Astrocyte of the cerebellum (primary cell): ENCODE results near the gene BMP10.

ENCODE experiments used
- DNase-seq: peaks from one replicate; pipeline ENCODE4 v3.0.0-alpha.2; 2011; ENCODE audit warnings: low read depth
- H3K4me3 ChIP-seq: 2 replicates; pipeline ENCODE4 v1.5.1; 2011; ENCODE audit warnings: mild to moderate bottlenecking, low read depth, low read length, moderate library complexity
- in situ Hi-C: cut with HindIII; loops from 2 replicates; pipeline ENCODE4 v1.10.0; 2017; ENCODE audit warnings: low sequenced_read_pairs
- TF ChIP-seq, protein P1 (sequence below): IDR thresholded peaks from 2 replicates; pipeline ENCODE4 v1.5.1; 2012; ENCODE audit warnings: low read length, low read depth, moderate library complexity, mild to moderate bottlenecking; ENCODE audit errors: missing control alignments

Gene BMP10

DNA sequence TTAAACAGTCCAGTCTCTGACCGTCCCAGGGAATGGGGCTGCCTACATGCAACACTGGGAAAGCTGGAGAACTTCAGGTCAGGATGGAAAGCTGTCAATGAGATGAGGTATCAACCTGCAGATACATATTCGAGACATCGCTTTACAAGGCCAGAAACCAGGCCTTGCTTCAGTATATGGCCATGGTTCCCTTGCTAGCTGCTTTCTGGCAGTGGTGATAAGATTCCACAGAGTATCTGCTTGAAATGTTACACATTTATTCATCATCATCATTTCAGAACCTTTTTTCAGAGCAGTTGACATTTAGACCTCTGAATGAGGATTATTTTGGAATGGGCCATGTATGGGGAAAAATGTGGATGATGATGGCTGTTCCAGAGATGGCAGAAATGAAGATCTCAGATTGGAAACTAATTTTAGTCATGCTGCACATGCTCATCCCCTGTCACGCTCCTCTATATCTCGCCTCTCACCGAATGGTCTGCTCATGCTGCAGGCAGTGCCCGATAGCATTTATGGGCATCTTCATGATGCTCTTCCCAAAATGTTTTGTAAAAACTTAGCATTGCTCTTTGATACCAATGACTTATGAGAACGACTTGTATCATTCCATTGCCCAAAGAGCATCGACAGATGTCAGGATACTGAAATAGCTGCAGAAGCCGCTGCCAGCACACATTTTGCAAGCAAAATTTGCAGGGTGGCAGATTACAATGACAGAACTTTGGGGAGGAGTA lies 14.0 kb upstream of the BMP10 start:
- no peak overlapping the region for H3K4me3 ChIP-seq
- TF ChIP-seq, protein P1, sequence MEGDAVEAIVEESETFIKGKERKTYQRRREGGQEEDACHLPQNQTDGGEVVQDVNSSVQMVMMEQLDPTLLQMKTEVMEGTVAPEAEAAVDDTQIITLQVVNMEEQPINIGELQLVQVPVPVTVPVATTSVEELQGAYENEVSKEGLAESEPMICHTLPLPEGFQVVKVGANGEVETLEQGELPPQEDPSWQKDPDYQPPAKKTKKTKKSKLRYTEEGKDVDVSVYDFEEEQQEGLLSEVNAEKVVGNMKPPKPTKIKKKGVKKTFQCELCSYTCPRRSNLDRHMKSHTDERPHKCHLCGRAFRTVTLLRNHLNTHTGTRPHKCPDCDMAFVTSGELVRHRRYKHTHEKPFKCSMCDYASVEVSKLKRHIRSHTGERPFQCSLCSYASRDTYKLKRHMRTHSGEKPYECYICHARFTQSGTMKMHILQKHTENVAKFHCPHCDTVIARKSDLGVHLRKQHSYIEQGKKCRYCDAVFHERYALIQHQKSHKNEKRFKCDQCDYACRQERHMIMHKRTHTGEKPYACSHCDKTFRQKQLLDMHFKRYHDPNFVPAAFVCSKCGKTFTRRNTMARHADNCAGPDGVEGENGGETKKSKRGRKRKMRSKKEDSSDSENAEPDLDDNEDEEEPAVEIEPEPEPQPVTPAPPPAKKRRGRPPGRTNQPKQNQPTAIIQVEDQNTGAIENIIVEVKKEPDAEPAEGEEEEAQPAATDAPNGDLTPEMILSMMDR, result no peak
- in situ Hi-C loops, result no loop called here
- DNase-seq, result no peak

DNA sequence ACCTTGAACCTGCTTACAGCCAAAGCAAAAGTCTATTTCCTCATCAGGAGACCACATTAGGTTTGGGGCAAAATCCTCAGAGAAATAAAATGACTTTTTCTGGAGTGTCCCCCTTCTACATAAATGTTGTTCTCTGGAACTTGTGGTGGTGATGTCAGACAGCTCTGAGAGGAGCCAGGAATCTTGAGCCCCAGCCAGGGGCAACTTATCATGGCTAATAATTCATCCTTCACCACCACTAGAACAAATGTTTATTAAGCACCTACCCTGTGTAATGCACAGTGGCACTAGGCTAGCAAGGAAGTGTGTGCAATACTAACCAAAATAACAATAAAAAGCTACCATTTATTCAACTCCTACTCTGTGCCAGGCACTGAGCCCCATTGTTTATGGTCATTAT lies 9.0 kb upstream of the BMP10 start:
- no peak for DNase-seq
- in situ Hi-C loops, result no loop called here
- no peak overlapping the region for H3K4me3 ChIP-seq
- TF ChIP-seq, protein P1, result no peak

DNA sequence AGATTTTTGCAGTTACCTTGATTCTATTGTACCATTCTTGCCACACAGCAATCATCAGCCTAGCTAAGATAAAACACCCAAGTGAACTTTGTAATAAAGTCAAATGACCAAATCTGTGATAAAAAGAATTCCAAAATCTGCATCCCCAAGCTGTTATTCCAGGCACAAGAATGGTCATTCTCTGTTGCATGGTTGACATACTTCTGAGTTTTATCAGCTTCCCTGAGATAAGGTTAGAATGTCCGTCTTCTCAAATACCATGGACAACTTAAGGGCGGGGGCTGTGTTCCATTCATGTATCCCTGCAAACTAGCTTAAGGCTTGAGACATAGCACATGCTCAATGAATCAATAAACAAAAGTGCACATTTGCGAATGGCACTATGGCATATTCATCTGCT lies 8.1 kb upstream of the BMP10 start:
- in situ Hi-C loops, result loop anchor here (5.0 kb wide), 1 partner anchor 57 kb away; no protein-coding TSS in a partner anchor
- H3K4me3 ChIP-seq, result no peak overlapping the region
- TF ChIP-seq, protein P1, result no peak
- no peak for DNase-seq

DNA sequence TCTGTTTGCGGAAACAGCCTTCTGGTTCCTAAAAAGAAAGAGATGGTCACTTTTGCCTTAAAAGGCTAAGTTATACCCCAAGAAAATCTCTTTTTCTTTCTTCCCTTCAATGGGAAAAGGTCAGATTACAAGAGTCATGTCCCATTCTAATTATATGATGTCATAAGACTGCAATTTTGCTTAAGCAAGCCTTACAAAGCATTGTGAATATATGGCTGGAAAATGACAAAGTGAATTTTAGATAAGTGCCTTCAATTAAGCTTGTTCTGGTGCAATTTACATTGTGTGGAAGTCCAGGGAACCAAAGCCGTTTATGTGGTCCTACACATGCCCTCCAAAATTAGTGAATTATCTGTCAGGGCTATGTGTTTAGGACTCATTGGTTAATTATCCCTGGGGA lies 7.6 kb upstream of the BMP10 start:
- in situ Hi-C loops, result loop anchor here (5.0 kb wide), 1 partner anchor 56 kb away; no protein-coding TSS in a partner anchor
- H3K4me3 ChIP-seq, result no peak overlapping the region
- DNase-seq, result no peak
- TF ChIP-seq, protein P1, result no peak

DNA sequence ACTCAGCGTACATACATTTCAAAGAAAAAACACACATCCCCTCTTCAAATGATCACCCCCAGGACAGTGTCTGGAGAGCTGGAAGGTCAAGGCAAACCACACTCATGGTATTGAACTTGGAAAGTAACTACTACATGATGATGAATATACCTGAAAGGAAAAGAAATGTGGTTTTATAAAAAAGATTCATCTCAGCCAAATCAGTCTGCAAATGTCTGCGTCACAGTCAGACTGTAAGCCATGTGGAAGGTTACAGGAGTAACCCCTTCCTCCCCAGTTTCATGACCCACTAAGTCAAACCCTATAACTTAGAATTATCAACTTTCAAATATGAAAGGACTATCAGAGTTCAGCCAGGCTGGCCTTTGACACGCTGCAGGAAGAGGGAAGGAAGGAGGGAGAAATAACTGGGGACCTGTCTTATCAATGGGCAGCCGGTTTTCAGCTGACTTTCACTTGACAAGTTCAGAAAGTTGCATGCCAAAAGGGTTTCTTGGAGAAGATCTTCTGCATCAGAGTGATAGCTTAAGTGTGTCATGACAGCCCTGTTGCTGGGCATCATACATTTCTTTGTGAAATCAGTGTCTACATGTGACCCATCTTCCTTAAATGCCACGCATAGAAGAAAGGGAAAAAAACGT lies 7.0 kb upstream of the BMP10 start:
- DNase-seq, result no peak
- in situ Hi-C loops, result loop anchor here (5.0 kb wide), 1 partner anchor 56 kb away; no protein-coding TSS in a partner anchor

DNA sequence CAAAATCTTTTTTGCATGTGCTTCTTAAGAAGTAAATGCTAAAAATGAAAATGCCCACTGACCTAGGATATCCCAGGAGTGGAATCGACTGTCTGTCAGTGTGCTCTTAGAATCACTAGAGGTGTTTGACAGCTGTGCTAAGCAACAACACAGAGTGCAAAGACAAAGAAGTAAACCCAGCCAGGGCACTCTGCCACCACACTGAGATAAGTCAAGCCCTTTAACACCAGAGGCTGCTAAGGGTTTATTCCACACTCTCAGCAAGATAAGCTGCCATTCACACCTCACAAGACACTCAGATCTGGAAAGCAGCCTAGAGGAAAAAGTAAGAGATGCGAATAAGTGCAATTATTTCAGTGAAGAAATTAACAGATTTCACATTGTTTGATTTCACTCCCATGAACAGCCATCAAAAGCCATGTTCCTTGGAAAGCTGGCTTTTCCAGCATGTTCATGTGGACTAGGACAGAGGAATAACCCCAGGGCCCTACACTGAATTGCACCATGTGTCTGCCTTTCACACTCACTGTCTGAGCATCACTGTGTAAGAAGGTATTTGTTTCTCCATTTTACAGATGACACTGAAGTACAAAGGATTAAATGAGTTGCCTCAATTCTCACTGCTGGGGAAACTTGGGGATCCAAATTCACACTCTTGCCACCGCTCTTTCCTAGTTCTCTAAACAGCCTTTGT lies 6.0 kb upstream of the BMP10 start:
- DNase-seq, result no peak
- no peak overlapping the region for H3K4me3 ChIP-seq
- in situ Hi-C loops, result loop anchor here (5.0 kb wide), 1 partner anchor 55 kb away; no protein-coding TSS in a partner anchor
- TF ChIP-seq, protein P1, result no peak

More for the DNA sequence above, 7.0 kb upstream of the BMP10 start:
- TF ChIP-seq, protein P1, result no peak
- no peak overlapping the region for H3K4me3 ChIP-seq
